ENCODE measurements around the gene GCN1. TPM values are rescaled to one million over a fixed set of nuclear protein-coding genes. Genes with fewer than 3 reads are reported as not detected.

Gene GCN1
- total and polyA plus RNA-seq, 2 donors (not counting 3 experiments of a cell fraction or from before 2014, with no cell fraction given) = 30.1 to 101 TPM

- no peak for TF ChIP-seq JUN (IDR thresholded peaks at IDR 0.05; ENCODE audit: borderline replicate concordance, insufficient read depth, insufficient read length, low read depth)
- Histone ChIP-seq H2AFZ (ENCODE audit: low read depth, low read length) (no peak overlapping the region), H3K79me2 (ENCODE audit: control insufficient read depth, insufficient read depth, low read length) (peaks cover 11% of the 10 kb centered on the region), H3K4me2 (ENCODE audit: insufficient read depth, low read length) (no peak overlapping the region), H3K9me3 (replicated peaks; ENCODE audit: control insufficient read depth, insufficient read depth, low read length) (no peaks in the 10 kb centered on the region), H3K9me1 (replicated peaks; ENCODE audit: control insufficient read depth, extremely low read depth, insufficient read depth, low read length) (no peaks in the 10 kb centered on the region), H4K20me1 (replicated peaks; ENCODE audit: control insufficient read depth, extremely low read depth, insufficient read depth, low read length) (no peaks in the 10 kb centered on the region), H3K27ac (ENCODE audit: insufficient read depth, low read depth, low read length) (no peak overlapping the region), H3K27me3 (ENCODE audit: control insufficient read depth in 2 of 2, insufficient read depth in 2 of 2, low read length in 2 of 2) (no peaks in the 10 kb centered on the region), H3K4me3 (replicated peaks in 1 of 3; ENCODE audit: insufficient read depth in 1 of 3, low read depth in 1 of 3, low read length in 3 of 3) (no peak overlapping the region), H3K36me3 (ENCODE audit: control insufficient read depth in 2 of 2, extremely low read depth in 1 of 2, insufficient read depth in 2 of 2, low read length in 2 of 2) (peaks cover 13 to 42% of the 10 kb centered on the region in 2 experiments), H3K9ac (replicated peaks; ENCODE audit: extremely low read depth, insufficient read depth, low read length) (no peak overlapping the region), H3K4me1 (ENCODE audit: control insufficient read depth, extremely low read depth, insufficient read depth, low read length) (no peaks in the 10 kb centered on the region)
- intact Hi-C loops (cut with micrococcal nuclease) = no loop called here
- CTCF ChIA-PET = interaction anchor here (1.2 kb wide), 2 partner anchors 11 to 83 kb away, joined by 3 read pairs; partner anchors contain the start of gene PXN
- POLR2A ChIA-PET = interaction anchor here (1.2 kb wide), 1 partner anchor 19 kb away, joined by 6 read pairs; the partner anchor contains the start of gene RPLP0
- dilution Hi-C loops (cut with MboI; ENCODE audit: extremely low pct_ligation_motif_present, low sequenced_read_pairs) = no loop called here
- BruUV-seq (replicated peaks) = no TSS peak
- DNase-seq (ENCODE audit: low read depth, low spot score) (no peak), FAIRE-seq (no peak)
These were observed 12.4 kb downstream of the GCN1 start for GRCh38 chr12:120181991-120182631.

- TF ChIP-seq FOS (IDR thresholded peaks at IDR 0.05; ENCODE audit: borderline replicate concordance, insufficient read depth, low read length) = no peak
- no peak for TF ChIP-seq GATA2 (IDR thresholded peaks at IDR 0.05; ENCODE audit: insufficient read depth, insufficient read length, low read depth, low read length)
- TF ChIP-seq JUN (IDR thresholded peaks at IDR 0.05; ENCODE audit: borderline replicate concordance, insufficient read depth, insufficient read length, low read depth) = no peak
- no peak for TF ChIP-seq POLR2A (IDR thresholded peaks at IDR 0.05; ENCODE audit: low read depth, low read length)
- TF ChIP-seq MYC (IDR thresholded peaks at IDR 0.05; ENCODE audit: low read depth, low read length) = no peak
- TF ChIP-seq EZH2 (IDR thresholded peaks at IDR 0.05; ENCODE audit: borderline replicate concordance, low read depth, low read length, severe bottlenecking) = no peak
- TF ChIP-seq CTCF (IDR thresholded peaks at IDR 0.05; ENCODE audit: extremely low read depth in 1 of 2, insufficient read depth in 1 of 2, low read depth in 1 of 2, low read length in 2 of 2) = no peak
- no peak for TF ChIP-seq MAX (IDR thresholded peaks at IDR 0.05; ENCODE audit: insufficient read depth, insufficient read length)
- TF ChIP-seq POLR2AphosphoS5 (IDR thresholded peaks at IDR 0.05; ENCODE audit: insufficient read depth, low read depth, low read length) = no peak
- intact Hi-C loops (cut with micrococcal nuclease) (no loop called here), dilution Hi-C loops (cut with MboI; ENCODE audit: extremely low pct_ligation_motif_present, low sequenced_read_pairs) (no loop called here)
- H3K4me1 ChIP-seq (ENCODE audit: control insufficient read depth, extremely low read depth, insufficient read depth, low read length) = no peaks in the 10 kb centered on the region
- POLR2A ChIA-PET = no interaction called here
- H3K9ac ChIP-seq (replicated peaks; ENCODE audit: extremely low read depth, insufficient read depth, low read length) = no peak overlapping the region
- H3K79me2 ChIP-seq (ENCODE audit: control insufficient read depth, insufficient read depth, low read length) = peaks cover 7% of the 10 kb centered on the region
- no peak overlapping the region for H2AFZ ChIP-seq (ENCODE audit: low read depth, low read length)
- H3K9me1 ChIP-seq (replicated peaks; ENCODE audit: control insufficient read depth, extremely low read depth, insufficient read depth, low read length) = no peaks in the 10 kb centered on the region
- peaks cover 15 to 39% of the 10 kb centered on the region in 2 experiments for H3K36me3 ChIP-seq (ENCODE audit: control insufficient read depth in 2 of 2, extremely low read depth in 1 of 2, insufficient read depth in 2 of 2, low read length in 2 of 2)
- no peak overlapping the region for H3K27ac ChIP-seq (ENCODE audit: insufficient read depth, low read depth, low read length)
- H3K4me2 ChIP-seq (ENCODE audit: insufficient read depth, low read length) = no peak overlapping the region
- H3K9me3 ChIP-seq (replicated peaks; ENCODE audit: control insufficient read depth, insufficient read depth, low read length) = no peaks in the 10 kb centered on the region
- FAIRE-seq (no peak), DNase-seq (ENCODE audit: low read depth, low spot score) (no peak)
- H3K27me3 ChIP-seq (ENCODE audit: control insufficient read depth in 2 of 2, insufficient read depth in 2 of 2, low read length in 2 of 2) = no peaks in the 10 kb centered on the region
- CTCF ChIA-PET = no interaction called here
- H4K20me1 ChIP-seq (replicated peaks; ENCODE audit: control insufficient read depth, extremely low read depth, insufficient read depth, low read length) = no peaks in the 10 kb centered on the region
- no peak overlapping the region for H3K4me3 ChIP-seq (replicated peaks in 1 of 3; ENCODE audit: insufficient read depth in 1 of 3, low read depth in 1 of 3, low read length in 3 of 3)
- BruUV-seq (replicated peaks) = no TSS peak
These were observed 13.5 kb downstream of the GCN1 start for GRCh38 chr12:120180975-120181374.

Data from endothelial cell of umbilical vein (primary cell).